OCI-LY7 (cell line): Measurements from ENCODE around the gene SEC14L5. TPM values are rescaled to one million over a fixed set of nuclear protein-coding genes. Genes with fewer than 3 reads are reported as not detected.
"Not testable (repeated sequence)": the region's sequence is repeated elsewhere in the genome, so short reads cannot be mapped to it uniquely, and the experiment has no call there.

ENCODE experiments used
- BruUV-seq: library from RNA; stranded (reverse); fragments of 400-500 nt; replicated peaks from 2 replicates; lab custom pipeline; 2021; lab: Mats Ljungman, UMichigan
- CTCF ChIA-PET: fragments of 300-600 bp; sonication (Branson Sonifier 250); formaldehyde crosslinking; loops from one replicate; lab custom pipeline; 2022; ENCODE audit warnings: antibody characterized with exemption; ENCODE audit not compliant: unreplicated experiment; lab: Charles Lee
- POLR2A ChIA-PET: fragments of 300-600 bp; sonication (Branson Sonifier 250); formaldehyde crosslinking; loops from one replicate; lab custom pipeline; 2022; ENCODE audit warnings: antibody characterized with exemption; lab: Charles Lee
- DNase-seq: peaks from one replicate; pipeline ENCODE4 v3.0.0-alpha.2; 2015; ENCODE audit warnings: low spot score
- H2AFZ ChIP-seq: fragments of 200-600 bp; sonication (generic), shearing (Covaris generic); 2 replicates; pipeline ENCODE4 v1.6.1; 2014; ENCODE audit warnings: mild to moderate bottlenecking, antibody characterized with exemption, low read length, moderate library complexity
- H3K27ac ChIP-seq: fragments of 200-600 bp; sonication (generic); 2 replicates; pipeline ENCODE4 v1.5.1; 2014; ENCODE audit warnings: mixed run types, low read depth, mild to moderate bottlenecking, moderate library complexity, low read length, inconsistent platforms; ENCODE audit not compliant: poor library complexity, severe bottlenecking
- H3K36me3 ChIP-seq: fragments of 200-600 bp; sonication (generic); 2 replicates; pipeline ENCODE4 v1.6.1; 2014; ENCODE audit warnings: mild to moderate bottlenecking, antibody characterized with exemption, low read length, moderate library complexity, mixed read lengths; ENCODE audit not compliant: insufficient read depth
- H3K4me1 ChIP-seq: fragments of 200-600 bp; sonication (generic); 2 replicates; pipeline ENCODE4 v1.5.1; 2014; ENCODE audit warnings: mild to moderate bottlenecking, low read length; ENCODE audit not compliant: insufficient read depth, poor library complexity, severe bottlenecking
- H3K4me2 ChIP-seq: fragments of 200-600 bp; sonication (generic); 2 replicates; pipeline ENCODE4 v1.6.1; 2014; ENCODE audit warnings: mild to moderate bottlenecking, low read length
- H3K4me3 ChIP-seq: fragments of 200-600 bp; sonication (generic); 2 replicates; pipeline ENCODE4 v1.5.1; 2014; ENCODE audit warnings: mild to moderate bottlenecking, low read depth, low read length; ENCODE audit not compliant: poor library complexity, severe bottlenecking
- H3K79me2 ChIP-seq: fragments of 200-600 bp; sonication (generic); 2 replicates; pipeline ENCODE4 v1.6.1; 2016; ENCODE audit warnings: low read depth, mild to moderate bottlenecking, low read length, moderate library complexity, mixed read lengths; ENCODE audit not compliant: insufficient read depth
- H3K9me2 ChIP-seq: fragments of 200-600 bp; sonication (generic); 2 replicates; pipeline ENCODE4 v1.6.1; 2016; ENCODE audit warnings: mild to moderate bottlenecking, low read length, mixed read lengths; ENCODE audit not compliant: insufficient read depth
- H3K9me3 ChIP-seq: fragments of 200-600 bp; sonication (generic); 2 replicates; pipeline ENCODE4 v1.6.1; 2014; ENCODE audit warnings: mild to moderate bottlenecking, mixed run types, low read length, mixed read lengths
- H4K20me1 ChIP-seq: fragments of 200-600 bp; sonication (generic); 2 replicates; pipeline ENCODE4 v1.6.1; 2014; ENCODE audit warnings: mild to moderate bottlenecking, antibody characterized with exemption, low read length, moderate library complexity, mixed read lengths; ENCODE audit not compliant: insufficient read depth
- EZH2phosphoT487 ChIP-seq: fragments of 200-600 bp; sonication (generic); IDR thresholded peaks from 2 replicates; pipeline ENCODE4 v1.6.1; 2018; ENCODE audit warnings: low read depth, borderline replicate concordance, mild to moderate bottlenecking, mixed run types, antibody characterized with exemption, low read length, moderate library complexity, mixed read lengths
- intact Hi-C: fragments of 100-400 bp; cut with micrococcal nuclease; formaldehyde crosslinking; loops from one replicate; pipeline ENCODE4 v1.10.0; 2022; ENCODE audit not compliant: unreplicated experiment
- total RNA-seq, 2 experiments: library from RNA; depleted of rRNA in 1 of 2; stranded (reverse); fragments of >200 nt in 1 of 2; shearing (Covaris generic) in 1 of 2; gene quantifications; 2 replicates each; pipeline ENCODE4 v1.2.3, GENCODE V29; 2014 to 2022
- TF ChIP-seq, protein P1 (sequence below): fragments of 200-600 bp; sonication (generic); conservative IDR thresholded peaks from 2 replicates; pipeline ENCODE4 v1.5.1; 2014; ENCODE audit warnings: mild to moderate bottlenecking, antibody characterized with exemption, low read length, moderate library complexity, mixed read lengths

Gene SEC14L5
- total RNA-seq, 2 experiments from 2014 or later: not detected

DNA sequence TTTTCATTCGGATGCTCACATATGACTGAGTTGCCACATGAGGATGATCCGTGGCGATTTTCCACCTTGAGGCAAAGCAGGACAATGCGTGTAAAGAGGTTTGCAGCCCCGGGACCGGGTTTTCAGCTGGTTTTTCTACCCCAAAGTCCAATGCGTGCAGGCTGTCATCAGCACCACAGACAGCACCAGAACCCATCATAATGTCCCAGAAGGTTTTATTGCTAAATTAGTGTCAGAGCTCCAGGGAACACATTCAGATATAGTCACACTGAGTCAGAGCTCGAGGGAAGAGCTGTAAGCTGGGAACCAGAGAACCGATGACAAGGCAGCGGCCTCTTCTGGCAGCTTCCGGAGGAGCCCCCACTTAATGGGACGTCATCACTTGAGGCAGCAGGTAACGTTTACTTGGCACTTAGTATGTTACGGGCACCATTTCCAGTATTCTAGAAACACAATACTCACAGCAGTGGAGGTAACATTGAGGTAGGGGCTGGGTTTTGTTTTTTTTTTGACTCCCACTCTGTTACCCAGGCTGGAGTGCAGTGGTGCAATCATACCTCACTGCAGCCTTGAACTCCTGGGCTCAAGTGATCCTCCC lies 84.5 kb downstream of the SEC14L5 start:
- TF ChIP-seq, protein P1, sequence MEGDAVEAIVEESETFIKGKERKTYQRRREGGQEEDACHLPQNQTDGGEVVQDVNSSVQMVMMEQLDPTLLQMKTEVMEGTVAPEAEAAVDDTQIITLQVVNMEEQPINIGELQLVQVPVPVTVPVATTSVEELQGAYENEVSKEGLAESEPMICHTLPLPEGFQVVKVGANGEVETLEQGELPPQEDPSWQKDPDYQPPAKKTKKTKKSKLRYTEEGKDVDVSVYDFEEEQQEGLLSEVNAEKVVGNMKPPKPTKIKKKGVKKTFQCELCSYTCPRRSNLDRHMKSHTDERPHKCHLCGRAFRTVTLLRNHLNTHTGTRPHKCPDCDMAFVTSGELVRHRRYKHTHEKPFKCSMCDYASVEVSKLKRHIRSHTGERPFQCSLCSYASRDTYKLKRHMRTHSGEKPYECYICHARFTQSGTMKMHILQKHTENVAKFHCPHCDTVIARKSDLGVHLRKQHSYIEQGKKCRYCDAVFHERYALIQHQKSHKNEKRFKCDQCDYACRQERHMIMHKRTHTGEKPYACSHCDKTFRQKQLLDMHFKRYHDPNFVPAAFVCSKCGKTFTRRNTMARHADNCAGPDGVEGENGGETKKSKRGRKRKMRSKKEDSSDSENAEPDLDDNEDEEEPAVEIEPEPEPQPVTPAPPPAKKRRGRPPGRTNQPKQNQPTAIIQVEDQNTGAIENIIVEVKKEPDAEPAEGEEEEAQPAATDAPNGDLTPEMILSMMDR: no peak
- no peak for TF ChIP-seq EZH2phosphoT487
- Histone ChIP-seq H2AFZ (no peak overlapping the region), H3K79me2 (no peaks in the 10 kb centered on the region), H3K4me1 (no peaks in the 10 kb centered on the region), H4K20me1 (no peaks in the 10 kb centered on the region), H3K9me3 (no peaks in the 10 kb centered on the region), H3K4me3 (no peak overlapping the region), H3K4me2 (no peak overlapping the region), H3K27ac (no peak overlapping the region), H3K36me3 (no peaks in the 10 kb centered on the region), H3K9me2 (no peaks in the 10 kb centered on the region)
- DNase-seq: no peak
- ChIA-PET CTCF (no interaction called here), POLR2A (no interaction called here)
- intact Hi-C loops: no loop called here
- BruUV-seq: no TSS peak

DNA sequence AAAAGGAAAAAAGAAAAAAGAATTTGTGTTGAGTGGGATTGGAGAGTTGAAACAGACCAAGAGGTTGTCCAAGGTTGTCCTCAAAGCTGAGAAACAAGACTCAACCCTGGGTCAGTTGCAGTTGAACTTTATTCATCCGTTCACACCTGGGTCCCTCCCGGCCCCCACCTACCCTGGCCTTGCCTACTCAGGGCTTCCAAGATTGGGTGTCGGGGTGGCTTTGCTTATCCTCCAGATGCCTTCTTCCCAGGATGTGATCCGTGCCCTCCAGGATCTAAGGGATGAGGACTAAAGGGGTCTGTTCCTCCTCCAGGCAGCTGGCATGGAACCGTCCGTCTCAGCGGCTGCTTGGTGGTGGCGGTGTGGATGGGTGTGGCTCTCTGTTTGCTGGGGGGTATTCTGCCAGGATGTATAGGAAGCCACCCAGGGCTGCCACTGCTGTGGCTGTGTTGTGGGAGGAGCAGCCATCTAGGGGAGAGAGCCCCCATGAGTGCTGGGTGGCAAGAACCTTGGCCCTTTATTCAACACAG lies 85.9 kb downstream of the SEC14L5 start:
- no peak for DNase-seq
- no TSS peak for BruUV-seq
- CTCF ChIA-PET: no interaction called here
- no peak overlapping the region for H3K4me2 ChIP-seq
- H2AFZ ChIP-seq: no peak overlapping the region
- H4K20me1 ChIP-seq: no peaks in the 10 kb centered on the region
- no peaks in the 10 kb centered on the region for H3K36me3 ChIP-seq
- no peak overlapping the region for H3K27ac ChIP-seq
- no peaks in the 10 kb centered on the region for H3K79me2 ChIP-seq
- no peaks in the 10 kb centered on the region for H3K4me1 ChIP-seq
- no peaks in the 10 kb centered on the region for H3K9me3 ChIP-seq
- POLR2A ChIA-PET: interaction anchor here (1.7 kb wide), 1 partner anchor 17 kb away, joined by 10 read pairs; no protein-coding TSS in a partner anchor
- H3K9me2 ChIP-seq: no peaks in the 10 kb centered on the region
- no peak overlapping the region for H3K4me3 ChIP-seq
- TF ChIP-seq, protein P1: no peak
- TF ChIP-seq EZH2phosphoT487: no peak
- intact Hi-C loops: no loop called here

DNA sequence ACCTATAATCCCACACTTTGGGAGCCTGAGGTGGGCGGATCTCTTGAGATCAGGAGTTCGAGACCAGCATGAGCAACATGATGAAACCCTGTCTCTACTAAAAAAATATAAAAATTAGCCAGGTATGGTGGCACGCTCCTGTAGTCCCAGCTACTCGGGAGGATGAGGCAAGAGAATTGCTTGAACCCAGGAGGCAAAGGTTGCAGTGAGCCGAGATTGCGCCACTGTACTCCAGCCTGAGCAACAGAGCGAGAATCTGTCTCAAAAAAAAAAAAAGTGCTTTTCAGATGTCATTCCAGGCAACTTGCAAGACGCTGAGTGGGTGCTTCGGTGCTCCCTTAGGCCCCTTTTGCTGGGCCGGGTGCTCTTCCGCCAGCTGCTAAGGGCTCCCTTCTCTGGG lies 86.5 kb downstream of the SEC14L5 start:
- H3K9me3 ChIP-seq, BruUV-seq, intact Hi-C loops, H2AFZ ChIP-seq, H3K4me1 ChIP-seq, H4K20me1 ChIP-seq, DNase-seq, H3K79me2 ChIP-seq, H3K4me2 ChIP-seq, CTCF ChIA-PET, H3K27ac ChIP-seq, H3K36me3 ChIP-seq, H3K4me3 ChIP-seq, H3K9me2 ChIP-seq: not testable (repeated sequence)
- POLR2A ChIA-PET: interaction anchor here (1.7 kb wide), 1 partner anchor 17 kb away, joined by 10 read pairs; no protein-coding TSS in a partner anchor
